Measurements from ENCODE around the gene SERPING1.
"Not testable (repeated sequence)": the region's sequence is repeated elsewhere in the genome, so short reads cannot be mapped to it uniquely, and the experiment has no call there.

The SERPING1 gene

DNA sequence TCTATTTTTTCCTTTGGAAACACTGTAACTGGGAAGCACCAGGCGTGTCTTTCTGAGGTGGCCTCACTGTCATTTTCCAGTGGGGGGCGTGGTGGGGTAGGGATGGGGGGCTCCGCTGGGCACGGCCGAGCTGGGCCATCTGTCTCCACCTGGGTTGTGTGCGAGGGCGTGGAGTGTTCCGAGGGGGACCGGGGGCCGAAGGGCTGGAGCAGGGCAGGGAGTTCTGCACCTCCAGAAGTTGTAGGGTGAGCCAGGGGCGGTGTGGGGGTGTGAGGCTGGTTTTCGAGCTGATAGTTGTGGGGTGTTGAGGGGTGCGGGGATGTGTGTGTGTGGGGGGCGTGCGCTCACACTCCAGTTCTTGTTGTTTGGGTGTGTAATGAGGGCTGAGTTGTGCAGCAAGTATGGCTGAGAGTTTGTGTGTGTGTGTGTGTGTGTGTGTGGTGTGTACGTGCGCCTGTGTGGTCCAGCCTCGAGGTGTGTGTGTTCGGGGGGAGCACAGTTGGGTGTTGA is 41.4 kb downstream of the SERPING1 start:
- no peak for DNase-seq

GRCh38 chr11:57639321-57640067 is 42.0 kb downstream of the SERPING1 start:
- peak in 1 of 2 experiments; percentile 29 for DNase-seq

DNA sequence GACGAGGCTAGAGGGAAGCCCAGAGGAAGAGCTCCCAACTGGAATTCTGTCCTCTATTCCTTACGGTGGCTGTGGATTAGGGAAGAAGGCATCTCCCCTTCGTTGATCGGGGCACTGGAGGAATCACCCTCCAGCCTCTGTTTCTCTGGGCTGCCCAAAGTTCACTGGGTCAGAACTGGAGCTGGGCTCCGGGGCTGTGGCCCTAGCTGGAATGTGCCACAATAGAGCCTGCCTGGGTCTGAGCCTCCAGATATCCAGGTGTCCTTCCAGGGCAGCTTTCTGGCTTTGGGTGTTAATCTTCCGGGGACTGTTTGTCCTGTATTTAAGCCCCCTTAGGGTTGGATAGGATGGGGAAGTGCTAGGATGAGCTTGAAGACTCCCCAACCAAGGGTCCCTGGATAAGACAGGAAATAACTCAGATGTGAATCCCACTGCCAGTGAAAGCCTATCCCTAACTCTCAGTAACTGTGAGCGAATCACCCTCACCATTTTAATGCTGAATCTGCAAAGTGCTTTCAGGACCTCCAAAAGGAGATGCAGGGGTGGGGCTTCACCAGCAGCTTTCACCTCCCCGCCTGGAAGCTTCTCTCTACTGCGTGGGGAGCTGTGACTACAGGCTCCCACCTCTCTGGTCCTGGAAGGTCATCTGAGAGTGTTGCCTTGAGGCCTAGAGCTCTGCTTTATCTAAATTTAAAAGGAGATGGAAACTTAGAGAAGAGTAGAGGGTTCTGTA is 42.7 kb downstream of the SERPING1 start:
- DNase-seq: no peak

DNA sequence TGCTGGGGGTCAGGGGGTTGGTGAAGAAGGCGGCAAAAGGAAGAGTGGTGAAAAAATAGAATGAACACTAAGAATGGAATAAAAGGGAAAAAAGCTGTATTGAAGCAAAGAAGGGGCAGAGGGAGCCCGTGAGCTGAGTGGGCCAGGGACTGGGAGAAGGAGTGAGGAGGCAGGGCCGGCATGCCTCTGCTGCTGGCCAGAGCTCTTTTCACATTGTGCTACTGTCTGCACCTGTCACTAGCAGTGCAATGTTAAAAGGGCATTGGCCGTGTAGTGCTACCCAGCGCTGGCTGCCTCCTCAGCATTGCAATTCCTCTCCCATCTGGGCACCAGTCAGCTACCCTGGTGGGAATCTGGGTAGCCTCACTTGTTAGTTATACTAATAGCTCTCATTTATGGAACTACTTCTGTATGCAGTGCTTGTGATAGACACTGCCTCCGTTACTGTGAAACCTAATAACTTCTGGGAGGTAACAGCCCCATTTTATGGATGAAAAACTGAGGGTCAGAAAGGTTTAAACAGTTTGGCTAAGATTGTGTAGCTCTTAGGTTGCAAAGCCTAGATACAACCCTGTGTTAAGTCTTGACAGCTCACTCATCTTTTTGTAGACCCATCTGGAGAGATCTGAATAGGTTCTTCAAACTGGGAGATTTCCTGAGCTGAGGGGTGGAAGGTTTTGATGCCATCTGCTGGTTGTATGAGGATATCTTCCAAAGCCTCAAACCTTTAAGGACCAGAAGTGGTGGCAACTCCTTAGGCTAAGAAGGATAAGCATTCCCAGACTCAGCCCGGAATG is 43.7 kb downstream of the SERPING1 start:
- peak in 1 of 2 experiments; percentile 64 for DNase-seq

DNA sequence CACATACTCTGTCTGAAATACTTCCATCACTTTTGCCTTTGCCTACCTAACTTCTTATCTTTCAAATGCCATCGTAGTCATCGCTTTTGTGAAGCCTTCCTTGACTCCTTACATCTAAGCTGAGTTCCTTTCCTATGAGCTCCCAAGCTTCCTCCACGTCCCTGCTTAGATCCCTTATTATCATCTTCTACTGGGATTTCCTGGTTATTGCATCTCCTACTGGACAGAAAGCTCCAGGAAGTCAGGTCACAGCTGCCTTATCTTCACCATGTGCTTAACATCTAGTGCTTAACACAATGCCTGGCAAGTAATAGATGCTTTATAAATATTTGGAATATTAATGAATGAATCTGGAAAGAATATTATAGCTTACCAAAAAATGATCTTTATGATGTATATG is 46.3 kb downstream of the SERPING1 start:
- DNase-seq: peak in 1 of 2 experiments; percentile 20

GRCh38 chr11:57644748-57645688 is 47.5 kb downstream of the SERPING1 start:
- peak; percentile 56 to 65 for DNase-seq

- no peak for DNase-seq
These were observed 48.2 kb downstream of the SERPING1 start for GRCh38 chr11:57645689-57646085.

GRCh38 chr11:57646194-57646798 is 48.8 kb downstream of the SERPING1 start:
- DNase-seq: no peak

GRCh38 chr11:57646799-57647303 is 49.4 kb downstream of the SERPING1 start:
- peak in 1 of 2 experiments; percentile 36 for DNase-seq

- DNase-seq: no peak
These were observed 49.9 kb downstream of the SERPING1 start for GRCh38 chr11:57647372-57647771.

GRCh38 chr11:57647960-57648800 is 50.7 kb downstream of the SERPING1 start:
- DNase-seq: peak in 1 of 2 experiments; percentile 12

DNA sequence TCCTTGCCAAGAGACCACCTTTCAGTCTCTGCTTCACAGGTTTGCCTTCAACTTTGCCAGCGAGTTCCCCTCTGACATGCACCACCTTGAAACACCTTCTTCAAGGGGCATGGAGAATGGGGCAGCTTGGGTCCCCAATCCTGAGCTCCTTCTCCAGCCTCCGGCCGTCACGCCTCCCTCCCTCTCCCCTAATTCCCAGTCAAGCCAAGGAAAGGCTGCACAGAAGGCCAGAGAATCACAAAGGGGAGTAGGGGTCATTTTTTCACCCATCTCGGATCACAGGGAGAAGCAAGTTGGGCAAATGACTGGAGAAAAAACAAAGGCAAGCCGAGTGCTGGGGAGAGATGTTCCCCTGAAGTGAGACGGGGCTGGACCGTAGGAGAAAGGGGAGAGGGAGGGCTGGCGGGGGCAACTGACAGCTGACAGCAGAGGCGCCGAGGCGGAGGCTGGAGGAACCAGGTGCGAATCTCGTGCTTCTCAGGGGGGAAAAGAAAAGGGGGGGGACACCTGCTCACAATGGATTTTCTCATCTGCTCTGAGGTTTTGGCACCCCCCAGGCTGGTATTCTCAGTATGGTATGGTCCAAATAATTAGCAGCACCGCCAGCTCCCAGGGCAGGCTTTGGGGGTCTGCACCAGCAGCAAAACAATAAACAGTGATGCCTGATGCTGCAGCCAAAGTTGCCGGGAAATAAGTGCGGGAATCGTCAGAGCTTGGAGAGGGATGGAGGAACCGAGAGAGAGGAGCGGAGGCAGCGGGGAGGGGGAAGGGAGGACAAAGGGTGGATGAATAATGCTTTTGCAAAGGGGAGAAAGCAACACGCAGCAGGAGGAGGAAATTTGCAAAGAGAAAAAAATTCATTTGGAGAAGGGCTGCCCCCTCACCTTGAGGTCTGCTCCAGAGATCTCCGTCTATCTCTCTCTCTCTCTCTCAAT is 51.6 kb downstream of the SERPING1 start:
- DNase-seq: peak in 1 of 2 experiments; percentile 42

GRCh38 chr11:57649826-57650738 is 52.6 kb downstream of the SERPING1 start, which contains the start of gene YPEL4:
Gene YPEL4 (minus strand): TSS chr11:57649912. CDS start chr11:57647107, 2,805 bp downstream.
- DNase-seq: peak in 1 of 2 experiments; percentile 63

- no peak for DNase-seq
These were observed 53.2 kb downstream of the SERPING1 start for GRCh38 chr11:57650739-57651090.

GRCh38 chr11:57651408-57651807 is 53.9 kb downstream of the SERPING1 start:
- DNase-seq: no peak

- not testable (repeated sequence) for DNase-seq
These were observed 54.7 kb downstream of the SERPING1 start for GRCh38 chr11:57652230-57652629.

DNA sequence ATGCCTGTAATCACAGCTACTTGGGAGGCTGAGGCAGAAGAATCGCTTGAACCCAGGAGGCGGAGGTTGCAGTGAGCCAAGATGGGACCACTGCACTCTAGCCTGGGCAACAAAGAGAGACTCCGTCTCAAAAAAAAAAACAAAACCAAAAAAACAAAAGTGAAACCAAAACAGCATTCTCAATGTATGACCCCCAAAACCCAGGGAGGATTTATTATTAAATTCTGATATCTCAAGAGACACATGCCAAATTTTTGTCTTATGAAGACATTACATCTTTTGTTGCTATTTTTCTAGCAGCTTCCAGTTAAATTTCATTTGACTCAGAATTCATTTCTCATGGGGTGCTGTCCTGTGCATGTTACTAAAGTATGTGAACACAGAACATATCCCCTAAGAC is 55.2 kb downstream of the SERPING1 start:
- no peak for DNase-seq

- DNase-seq: no peak
These were observed 55.7 kb downstream of the SERPING1 start for GRCh38 chr11:57653163-57653562.
